ENCODE results near the gene FBLIM1.
A peak's percentile ranks its signal among the peaks of the same experiment; 100 is the strongest.
"Not testable (repeated sequence)": the region's sequence is repeated elsewhere in the genome, so short reads cannot be mapped to it uniquely, and the experiment has no call there.

FBLIM1 gene

DNA sequence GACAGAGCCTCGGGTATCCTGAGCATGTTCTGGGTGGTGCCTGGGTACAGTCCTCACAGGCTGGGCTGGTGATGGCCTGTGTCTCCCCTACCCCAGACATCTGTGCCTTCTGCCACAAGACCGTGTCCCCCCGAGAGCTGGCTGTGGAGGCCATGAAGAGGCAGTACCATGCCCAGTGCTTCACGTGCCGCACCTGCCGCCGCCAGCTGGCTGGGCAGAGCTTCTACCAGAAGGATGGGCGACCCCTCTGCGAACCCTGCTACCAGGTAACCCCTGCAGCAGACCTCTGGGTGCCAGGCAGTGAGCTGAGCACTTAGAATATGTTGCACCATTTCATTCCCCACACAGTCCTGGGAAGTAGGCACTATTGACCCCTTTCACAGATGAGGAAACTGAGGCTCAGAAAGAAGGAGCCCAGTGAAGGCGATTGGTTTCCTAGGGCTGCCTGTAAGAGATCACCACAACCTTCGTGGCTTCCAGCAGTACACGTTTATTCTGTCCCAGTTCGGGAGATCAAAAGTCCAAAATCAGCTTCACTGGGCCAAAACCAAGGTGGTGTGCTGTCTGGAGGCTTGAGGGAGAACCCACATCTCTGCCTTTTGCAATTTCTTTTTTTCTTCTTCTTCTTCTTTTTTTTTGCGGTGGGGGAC lies 11.8 kb downstream of the FBLIM1 start:
- no peak for DNase-seq

DNA sequence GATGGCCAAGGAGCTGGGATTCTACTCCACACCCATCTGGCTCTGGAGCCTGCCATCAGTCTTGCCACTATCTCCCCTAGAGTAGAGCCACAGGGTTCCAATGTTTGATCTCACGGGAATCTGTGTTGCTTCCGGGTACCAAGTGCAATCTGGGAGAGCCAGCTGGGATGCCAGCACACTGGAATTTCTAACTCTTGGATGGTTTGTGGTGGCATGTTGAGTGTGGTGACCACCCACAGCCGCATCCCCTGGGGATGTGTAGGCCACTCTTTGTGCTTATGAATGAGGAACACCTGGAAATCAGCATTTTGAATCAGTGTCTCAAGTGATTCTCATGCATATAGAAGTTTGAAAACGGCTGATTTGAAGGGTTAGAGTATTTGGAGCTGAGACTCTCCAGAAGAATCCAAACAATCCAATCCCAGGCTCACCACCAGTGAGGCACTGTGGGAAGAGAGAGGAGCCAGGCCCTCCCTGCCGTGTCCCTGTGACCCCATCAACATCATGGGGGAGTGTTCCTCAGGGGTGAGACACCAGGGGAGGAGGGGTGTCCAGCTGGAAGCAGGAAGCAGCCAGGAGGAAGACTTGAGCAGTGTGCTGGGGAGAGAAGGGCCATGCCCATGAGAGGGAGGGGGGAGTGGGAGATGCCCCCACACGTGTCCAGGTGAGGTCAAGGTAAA lies 13.4 kb downstream of the FBLIM1 start:
- no peak for DNase-seq

DNA sequence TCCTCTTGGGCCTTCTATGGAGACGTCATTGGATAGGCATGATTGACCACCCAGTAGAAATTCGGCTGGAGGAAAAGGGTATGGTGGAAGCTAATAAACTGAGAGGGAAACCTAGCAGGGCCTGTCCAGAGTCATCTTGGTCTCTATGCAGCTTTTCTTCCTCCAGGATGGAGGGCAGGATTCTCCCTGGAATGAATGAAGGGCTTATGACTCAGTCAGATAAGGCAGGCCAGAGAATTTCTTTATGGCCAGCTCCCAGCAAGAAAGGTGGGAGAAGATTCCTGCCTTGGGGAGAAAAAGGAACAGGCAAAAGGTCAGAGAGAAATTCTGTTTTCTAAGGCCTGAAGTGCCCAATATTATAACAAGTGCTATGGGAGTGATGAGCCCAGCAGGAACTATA lies 17.1 kb downstream of the FBLIM1 start:
- DNase-seq, result no peak

DNA sequence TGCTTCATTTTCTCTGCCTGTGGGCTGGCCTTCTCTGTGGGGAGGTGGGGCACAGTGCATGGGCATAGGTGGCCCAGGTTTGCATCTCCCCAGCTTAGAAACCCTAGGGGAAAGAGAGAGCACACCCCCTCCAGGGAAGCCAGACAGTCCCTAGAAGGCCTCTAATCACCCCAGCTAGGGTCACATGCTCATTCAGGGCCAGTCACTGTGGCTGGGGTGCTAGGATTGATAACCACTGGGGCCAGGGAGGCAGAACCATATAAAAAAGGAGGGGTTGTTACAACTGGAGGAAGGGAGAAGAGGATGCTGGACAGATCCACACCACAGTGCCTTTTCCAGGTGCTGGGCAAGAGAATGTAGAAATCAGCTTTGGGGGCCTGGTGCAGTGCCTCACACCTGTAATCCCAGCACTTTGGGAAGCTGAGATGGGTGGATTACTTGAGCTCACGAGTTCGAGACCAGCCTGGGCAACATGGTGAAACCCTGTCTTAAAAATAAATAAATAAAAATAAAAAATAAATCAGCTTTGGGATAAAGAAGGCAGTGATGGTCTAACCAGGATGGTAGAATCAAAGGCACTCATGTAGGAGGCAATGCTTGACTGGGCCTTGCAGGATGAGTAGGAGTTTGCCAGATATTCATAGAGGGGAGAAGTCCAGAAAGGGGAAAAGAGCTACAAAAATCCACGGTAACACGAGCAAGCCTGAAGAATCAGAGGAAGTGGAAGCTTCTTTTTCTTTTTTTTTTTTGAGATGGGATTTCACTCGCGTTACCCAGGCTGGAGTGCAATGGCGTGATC lies 19.5 kb downstream of the FBLIM1 start:
- no peak for DNase-seq

DNA sequence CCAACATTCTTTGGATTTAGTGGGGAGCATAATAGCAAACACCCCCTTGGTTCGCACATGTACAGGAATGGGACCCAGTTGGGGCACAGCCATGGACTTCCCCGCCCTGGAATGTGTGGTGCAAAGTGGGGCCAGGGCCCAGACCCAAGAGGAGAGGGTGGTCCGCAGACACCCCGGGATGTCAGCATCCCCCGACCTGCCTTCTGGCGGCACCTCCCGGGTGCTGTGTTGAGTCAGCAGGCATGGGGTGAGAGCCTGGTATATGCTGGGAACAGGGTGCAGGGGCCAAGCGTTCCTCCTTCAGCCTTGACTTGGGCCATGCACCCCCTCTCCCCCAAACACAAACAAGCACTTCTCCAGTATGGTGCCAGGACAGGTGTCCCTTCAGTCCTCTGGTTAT lies 27.1 kb downstream of the FBLIM1 start:
- no peak for DNase-seq

DNA sequence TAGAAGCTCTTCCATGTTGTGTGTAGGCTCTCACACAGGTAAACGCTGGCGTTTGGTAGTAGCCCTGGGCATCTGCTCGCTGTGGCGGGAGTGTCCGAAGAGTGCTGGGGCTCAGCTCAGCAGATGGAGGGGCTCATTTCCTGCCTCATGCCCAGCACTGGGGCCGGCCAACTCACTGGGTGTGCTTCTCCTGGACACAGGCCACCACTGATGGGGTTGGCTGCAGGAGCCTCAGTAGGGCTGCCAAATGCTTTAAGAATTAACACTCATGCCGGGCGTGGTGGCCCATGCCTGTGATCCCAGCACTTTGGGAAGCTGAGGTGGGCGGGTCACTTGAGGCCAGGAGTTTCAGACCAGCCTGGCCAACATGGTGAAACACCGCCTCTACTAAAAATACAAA lies 28.0 kb downstream of the FBLIM1 start:
- DNase-seq, result no peak

DNA sequence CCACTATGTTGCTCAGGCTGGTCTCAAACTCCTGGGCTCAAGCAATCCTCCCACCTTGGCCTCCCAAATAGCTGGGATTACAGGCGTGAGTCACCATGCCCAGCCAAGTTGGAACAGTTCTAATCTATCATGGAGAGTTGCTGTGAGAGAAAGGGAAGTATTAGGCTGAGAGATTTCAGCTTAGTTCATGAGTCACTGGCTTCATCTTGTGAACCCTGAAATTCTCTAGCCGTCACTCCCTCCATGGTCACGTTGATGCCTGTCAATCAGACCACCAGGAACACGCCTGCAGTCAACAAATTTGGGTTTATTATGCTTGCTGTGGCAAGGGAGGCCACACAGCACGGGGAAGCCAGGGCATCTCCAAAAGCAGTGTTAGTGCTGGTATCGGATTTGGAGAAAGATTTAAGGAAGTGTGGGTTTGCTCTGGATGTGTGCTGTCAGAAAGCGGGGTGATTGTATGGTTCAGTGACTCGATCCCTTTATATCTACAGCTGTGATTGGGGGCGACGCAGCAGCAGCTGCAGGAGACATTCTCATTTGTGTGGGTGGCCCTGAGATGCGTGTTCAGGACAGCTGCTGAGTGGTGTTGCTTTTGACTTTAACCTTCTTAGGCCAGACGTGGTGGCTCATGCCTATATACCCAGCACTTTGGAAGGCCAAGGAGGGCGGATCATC lies 30.2 kb downstream of the FBLIM1 start:
- DNase-seq, result no peak

DNA sequence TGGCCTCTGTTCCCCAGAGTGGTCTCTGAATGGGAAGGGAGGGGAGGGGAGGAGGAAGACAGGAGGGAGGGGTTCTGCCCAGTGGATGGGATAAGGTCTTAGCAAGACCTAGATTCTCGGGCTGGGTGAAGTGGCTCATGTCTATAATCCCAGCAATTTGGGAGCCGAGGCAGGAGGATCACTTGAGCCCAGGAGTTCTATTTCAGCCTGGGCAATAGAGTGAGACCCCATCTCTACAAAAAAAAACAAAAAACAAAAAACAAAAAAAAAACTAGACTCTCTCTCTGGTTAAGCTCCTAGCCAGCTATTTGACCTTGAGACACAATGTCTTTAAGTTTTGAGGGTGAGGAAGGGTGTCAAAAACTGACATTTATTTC lies 37.5 kb downstream of the FBLIM1 start:
- no peak for DNase-seq

DNA sequence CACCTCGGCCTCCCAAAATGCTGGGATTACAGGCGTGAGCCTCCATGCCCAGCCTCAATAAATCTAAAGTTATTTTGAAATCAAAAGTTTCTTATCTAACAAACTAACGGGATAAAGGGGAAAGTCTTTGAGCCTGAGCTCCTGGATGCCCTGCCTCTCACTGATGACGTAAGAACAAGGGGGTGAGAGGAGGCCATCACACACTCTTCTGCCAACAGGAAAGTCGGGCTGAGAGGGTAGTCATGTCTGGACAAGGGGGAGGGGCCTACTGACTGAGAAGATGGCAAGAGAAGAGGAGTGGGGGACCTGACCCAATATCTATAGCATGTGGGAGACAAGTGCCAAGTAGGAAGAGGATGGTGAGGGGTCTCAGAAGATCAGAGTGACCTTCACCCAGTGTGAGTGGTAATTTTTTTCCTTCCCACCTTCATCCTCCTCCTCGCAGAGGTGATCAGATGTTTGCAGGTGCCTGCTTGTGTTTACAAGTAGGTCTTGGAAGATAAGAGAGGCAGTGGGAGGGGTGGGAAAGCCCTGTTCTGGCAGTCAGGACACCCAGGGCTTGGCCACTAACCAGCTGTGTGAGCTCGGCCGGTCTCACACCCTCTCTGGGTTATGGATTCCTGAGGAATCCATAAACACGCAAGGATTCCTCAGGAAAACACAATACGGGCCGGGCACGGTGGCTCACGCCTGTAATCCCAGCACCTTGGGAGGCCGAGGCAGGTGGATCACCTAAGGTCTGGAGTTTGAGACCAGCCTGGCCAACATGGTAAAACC lies 39.2 kb downstream of the FBLIM1 start:
- DNase-seq, result no peak

DNA sequence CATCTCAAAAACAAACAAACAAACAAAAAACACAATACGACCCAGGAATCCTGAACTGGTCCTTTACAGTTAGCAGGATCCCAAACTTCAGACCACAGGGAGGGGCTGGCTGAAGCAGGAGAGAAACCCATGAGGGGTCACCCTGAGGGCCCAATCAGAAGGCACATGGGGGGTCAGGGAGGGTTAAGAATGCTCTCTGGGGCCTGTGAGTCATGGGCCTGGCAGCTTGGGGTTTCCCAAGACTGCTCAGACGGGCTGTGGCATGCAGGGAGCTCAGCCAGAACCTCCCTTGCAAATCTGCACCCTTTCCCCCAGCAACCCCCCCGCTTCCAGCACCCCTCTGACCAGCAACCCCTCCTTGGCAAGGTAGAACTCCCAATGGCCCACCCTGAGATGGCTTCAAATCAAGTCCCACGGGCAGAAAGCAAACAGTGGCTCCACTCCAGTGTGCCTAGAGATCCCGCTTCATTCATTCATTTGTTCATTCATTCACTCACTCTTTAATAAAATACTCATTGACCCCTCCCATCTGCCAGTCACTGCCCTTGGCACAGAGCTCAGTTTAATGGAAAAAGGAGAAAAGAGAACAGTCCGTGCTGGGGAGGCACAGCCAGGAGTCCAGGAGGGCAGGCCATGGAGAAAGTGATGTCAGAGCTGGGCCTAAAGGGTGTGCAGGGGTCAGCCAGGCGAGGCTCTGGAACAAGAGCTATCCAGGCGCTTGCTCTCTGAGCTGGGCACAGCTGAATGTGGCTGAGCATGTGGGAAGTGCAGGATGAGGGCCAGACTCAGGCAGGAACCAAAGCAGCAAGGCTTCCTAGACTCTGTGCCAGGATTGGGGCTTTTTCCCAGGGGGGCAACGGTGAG lies 40.6 kb downstream of the FBLIM1 start:
- no peak for DNase-seq

DNA sequence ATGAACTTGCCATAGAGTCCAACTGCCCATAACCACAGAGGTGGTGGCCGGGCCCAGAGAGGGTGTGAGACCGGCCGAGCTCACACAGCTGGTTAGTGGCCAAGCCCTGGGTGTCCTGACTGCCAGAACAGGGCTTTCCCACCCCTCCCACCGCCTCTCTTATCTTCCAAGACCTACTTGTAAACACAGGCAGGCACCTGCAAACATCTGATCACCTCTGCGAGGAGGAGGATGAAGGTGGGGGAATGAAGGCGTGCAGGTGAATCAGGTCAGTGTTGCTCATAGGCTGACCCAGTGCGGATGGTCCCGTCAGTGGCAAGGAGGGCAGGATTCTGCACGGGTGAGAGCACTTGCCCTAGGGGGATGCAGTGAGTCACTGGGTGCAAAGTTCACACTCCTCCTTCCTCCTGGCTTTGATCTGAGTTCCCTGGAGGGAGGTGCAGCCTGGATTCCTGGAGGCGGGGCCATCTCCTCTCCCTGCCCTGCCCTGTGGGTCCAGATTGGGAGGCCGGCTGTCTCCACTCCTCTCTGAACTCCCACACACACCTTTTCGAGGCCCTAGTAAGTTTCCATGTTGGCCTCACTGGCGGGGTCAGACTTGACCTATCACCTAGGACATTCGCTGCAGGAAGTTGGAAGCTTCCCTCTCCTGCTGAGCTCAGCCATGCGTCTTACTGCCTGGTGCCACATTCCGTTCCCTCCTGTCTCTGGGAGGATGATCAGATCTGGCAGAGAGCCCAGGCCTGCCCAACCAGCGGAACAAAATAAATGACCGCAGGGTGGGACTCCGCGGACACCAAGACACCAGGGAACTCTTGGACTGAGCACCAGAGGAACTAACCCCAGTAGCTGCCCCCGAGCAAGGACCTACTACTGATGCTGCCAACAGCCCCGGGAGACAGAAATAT lies 41.6 kb downstream of the FBLIM1 start:
- DNase-seq, result no peak

DNA sequence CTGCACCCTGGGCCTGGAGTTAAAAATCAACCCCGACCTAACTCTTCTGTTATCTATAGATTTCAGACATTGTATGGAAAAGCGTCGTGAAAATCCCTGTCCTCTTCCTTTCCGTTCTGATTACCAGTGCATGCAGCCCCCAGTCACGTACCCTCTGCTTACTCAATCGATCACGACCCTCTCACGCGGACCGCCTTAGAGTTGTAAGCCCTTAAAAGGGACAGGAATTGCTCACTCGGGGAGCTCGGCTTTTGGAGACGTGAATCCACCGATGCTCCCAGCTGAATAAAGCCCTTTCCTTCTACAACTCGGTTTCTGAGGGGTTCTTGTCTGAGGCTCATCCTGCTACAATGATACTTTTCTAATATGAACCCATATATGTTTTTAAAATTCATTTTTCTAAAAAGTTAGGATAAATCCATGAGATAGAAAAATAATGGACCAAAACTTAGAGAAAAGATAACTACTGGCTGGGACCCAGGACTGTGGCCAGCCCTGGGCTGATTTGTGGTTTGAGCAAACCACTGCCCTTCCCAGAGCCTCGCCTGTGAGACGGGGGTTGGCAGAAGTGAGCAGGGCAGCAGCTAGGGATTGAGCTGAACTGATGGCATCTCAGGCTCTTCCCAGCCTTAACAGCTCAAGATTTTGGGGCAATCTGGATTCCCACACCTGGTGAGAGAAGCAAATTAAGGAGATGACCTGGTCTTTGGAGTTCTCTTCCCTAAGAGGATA lies 43.8 kb downstream of the FBLIM1 start:
- peak; percentile 62 for DNase-seq

DNA sequence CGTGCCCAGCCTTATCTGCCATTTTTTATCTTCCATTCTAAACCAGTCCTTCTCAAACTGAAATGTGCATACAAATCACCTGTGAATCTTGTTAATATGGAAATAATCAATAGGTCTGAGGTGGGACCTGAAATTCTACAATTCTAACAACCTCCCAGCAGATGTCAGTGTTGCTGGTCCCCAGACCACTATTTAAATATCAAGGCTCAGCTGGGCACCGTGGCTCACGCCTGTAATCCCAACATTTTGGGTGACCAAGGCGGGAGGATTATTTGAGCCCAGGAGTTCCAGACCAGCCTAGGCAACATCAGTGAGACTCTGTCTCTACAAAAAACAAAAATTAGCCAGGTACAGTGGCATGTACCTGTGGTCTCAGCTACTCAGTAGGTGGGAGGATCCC lies 44.8 kb downstream of the FBLIM1 start:
- DNase-seq, result peak; percentile 56

DNA sequence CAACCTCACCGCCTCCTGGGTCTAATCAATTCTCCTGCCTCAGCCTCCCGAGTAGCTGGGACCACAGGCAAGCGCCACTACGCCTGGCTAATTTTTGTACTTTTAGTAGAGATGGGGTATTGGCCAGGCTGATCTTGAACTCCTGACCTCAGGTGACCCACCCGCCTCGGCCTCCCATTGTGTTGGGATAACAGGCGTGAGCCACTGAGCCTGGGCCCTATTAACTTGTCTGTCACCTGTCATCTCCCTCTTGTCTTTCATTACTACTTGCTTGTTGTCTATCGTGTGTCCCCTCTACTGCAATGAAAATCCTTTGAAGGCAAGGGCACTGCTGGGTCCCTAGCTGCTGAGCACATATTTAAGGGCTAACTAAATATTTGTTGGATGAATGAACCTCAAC lies 45.5 kb downstream of the FBLIM1 start:
- DNase-seq, result no peak

DNA sequence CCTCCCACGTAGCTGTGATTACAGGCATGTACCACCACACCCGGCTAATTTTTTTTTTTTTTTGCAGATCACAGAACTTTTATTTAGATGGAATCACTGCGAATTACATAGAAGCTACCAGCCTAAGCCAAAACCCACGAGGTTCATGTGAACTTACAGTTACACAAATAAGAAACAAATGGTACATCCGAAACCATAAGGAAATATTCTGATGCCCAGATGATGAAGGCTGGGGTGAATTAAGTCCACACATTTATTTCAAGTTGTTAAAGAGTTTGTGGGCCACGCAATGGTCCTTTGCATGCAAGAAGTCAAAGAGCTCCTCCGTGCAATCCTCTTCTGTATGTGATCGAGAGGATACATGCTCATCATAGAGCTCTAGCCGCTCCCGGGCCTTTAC lies 48.5 kb downstream of the FBLIM1 start:
- no peak for DNase-seq

DNA sequence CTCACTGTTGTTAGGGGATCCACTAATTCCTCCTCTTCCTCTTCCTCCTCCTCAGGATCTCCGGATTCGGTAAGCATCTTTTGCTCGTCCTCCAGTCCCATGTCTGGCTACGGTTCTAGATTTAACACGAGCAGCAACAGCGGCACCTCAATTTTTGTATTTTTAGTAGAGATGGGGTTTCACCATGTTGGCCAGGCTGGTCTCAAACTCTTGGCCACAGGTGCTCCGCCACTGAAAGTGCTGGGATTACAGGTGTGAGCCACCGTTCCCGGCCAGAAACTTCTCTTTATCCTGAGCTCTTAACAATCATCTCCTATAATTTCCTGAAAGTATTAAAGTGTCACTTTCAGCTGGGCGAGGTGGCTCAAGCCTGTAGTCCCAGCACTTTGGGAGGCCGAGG lies 49.0 kb downstream of the FBLIM1 start, which contains the start of gene UQCRHL:
Gene UQCRHL, minus strand, starts transcription at position 101 of the 400 bp plus-strand sequence. Its CDS starts 0 bp downstream, at position 101.
- DNase-seq, result not testable (repeated sequence)

DNA sequence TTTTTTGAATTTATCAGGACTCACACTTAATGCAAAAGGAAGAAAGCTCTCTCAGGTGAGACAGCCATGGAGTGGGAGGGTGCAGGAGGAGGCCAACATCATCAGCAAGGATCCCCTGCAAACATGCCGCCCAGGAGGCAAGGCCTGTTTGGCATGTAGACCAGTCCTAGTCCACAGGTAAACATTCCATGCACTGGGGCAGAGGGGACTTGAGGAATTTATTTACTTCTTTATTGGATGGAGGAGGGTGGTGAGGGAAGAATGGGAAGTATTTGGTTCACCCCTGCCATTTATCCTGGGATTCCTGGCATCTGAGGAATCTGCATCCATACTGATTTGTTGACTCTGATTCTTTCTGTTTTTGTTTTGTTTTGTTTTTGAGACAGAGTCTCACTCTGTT lies 50.4 kb downstream of the FBLIM1 start:
- DNase-seq, result no peak

DNA sequence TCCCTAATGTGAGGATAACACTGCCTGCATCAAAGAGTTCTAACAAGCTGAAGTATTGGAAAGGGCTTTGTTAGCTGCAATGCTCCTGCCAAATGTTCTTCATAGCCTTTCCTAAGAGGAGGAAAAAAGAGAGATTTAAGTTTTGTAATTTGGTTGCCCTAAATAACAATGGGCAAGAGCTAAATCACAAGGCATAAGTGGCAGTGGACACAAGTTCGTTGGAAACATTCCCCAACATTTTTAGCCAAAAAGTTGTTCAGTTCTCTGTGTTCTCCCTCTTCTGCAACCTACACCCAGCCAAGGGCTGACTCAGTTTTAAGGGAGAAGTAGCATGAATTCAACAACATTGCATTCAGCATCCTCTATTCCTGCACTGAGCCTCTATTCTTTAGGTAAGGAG lies 51.5 kb downstream of the FBLIM1 start:
- DNase-seq, result no peak

DNA sequence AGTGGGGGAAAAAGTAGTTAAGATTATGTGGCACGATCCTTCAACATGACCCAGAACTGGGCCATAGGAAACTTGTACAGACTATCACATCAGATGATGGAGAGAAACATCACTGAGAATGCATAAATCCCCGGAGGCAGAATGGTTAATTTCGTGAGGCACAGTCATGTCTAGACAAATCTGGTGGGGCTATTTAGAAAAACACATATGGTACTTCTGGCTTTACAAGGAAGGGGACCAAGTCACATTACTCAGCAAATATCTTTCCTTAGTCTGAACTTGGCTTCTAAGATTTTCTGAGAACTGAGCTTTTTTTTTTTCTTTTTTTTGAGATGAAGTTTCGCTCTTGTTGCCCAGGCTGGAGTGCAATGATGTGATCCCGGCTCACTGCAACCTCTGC lies 58.1 kb downstream of the FBLIM1 start:
- no peak for DNase-seq

DNA sequence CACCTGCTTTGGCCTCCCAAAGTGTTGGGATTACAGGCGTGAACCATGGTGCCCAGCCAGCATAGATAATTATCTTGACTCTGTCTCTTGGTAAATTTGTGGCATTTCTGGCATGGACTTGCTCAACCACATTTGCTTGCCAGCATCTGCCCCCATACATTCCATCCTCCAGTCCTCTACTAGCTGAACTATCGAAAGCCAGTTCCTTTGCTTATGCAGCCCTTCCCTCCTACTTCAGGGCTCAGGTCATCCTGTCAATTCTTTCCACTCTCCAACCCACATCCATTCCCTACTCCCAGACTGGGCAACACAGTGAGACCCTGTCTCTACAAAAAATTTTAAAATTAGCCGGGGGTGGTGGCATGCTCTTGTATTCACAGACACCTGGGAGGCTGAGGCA lies 61.9 kb downstream of the FBLIM1 start:
- no peak for DNase-seq

Measured in RPMI8226 (cell line).